Measurements from ENCODE around the gene CABP7. TPM values are rescaled to one million over a fixed set of nuclear protein-coding genes. Genes with fewer than 3 reads are reported as not detected.

The CABP7 gene
- under 1 TPM in 1 of 2 donors, not detected in 1; 0.14 TPM for total RNA-seq

GRCh38 chr22:29719899-29720645 lies at the start of gene CABP7:
Gene CABP7 (plus strand): TSS chr22:29720003. CDS start chr22:29720425, 422 bp downstream.
- Histone ChIP-seq H3K36me3 (no peaks in the 10 kb centered on the region), H3K4me3 (no peak within 1 kb of the TSS), H3K27ac (no peak within 1 kb of the TSS), H3K4me1 (ENCODE audit: control insufficient read depth in 1 of 2, low read depth in 2 of 2) (peaks cover 0 to 8% of the 10 kb centered on the region in 2 donors), H3K27me3 (replicated peaks; ENCODE audit: insufficient read depth) (peaks cover 8% of the 10 kb centered on the region), H3K9me3 (no peaks in the 10 kb centered on the region)
- TF ChIP-seq, protein P1, sequence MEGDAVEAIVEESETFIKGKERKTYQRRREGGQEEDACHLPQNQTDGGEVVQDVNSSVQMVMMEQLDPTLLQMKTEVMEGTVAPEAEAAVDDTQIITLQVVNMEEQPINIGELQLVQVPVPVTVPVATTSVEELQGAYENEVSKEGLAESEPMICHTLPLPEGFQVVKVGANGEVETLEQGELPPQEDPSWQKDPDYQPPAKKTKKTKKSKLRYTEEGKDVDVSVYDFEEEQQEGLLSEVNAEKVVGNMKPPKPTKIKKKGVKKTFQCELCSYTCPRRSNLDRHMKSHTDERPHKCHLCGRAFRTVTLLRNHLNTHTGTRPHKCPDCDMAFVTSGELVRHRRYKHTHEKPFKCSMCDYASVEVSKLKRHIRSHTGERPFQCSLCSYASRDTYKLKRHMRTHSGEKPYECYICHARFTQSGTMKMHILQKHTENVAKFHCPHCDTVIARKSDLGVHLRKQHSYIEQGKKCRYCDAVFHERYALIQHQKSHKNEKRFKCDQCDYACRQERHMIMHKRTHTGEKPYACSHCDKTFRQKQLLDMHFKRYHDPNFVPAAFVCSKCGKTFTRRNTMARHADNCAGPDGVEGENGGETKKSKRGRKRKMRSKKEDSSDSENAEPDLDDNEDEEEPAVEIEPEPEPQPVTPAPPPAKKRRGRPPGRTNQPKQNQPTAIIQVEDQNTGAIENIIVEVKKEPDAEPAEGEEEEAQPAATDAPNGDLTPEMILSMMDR (IDR thresholded peaks at IDR 0.05) = no peak
- DNase-seq (ENCODE audit: low spot score) (no peak), ATAC-seq (ENCODE audit: insufficient number of reproducible peaks, low FRiP score, low read depth) (no peak)

- DNase-seq (ENCODE audit: low spot score) = no peak
Measured at GRCh38 chr22:29670626-29671025, 49.2 kb upstream of the CABP7 start.

GRCh38 chr22:29673361-29674066 lies 46.3 kb upstream of the CABP7 start:
- Histone ChIP-seq H3K4me3 (no peak overlapping the region), H3K27ac (no peak overlapping the region), H3K9me3 (no peaks in the 10 kb centered on the region), H3K36me3 (peaks cover 52% of the 10 kb centered on the region), H3K27me3 (replicated peaks; ENCODE audit: insufficient read depth) (no peaks in the 10 kb centered on the region), H3K4me1 (ENCODE audit: control insufficient read depth in 1 of 2, low read depth in 2 of 2) (no peaks in the 10 kb centered on the region)
- TF ChIP-seq, protein P1 (IDR thresholded peaks at IDR 0.05) = no peak
- DNase-seq (ENCODE audit: low spot score) = no peak
- no peak for ATAC-seq (ENCODE audit: insufficient number of reproducible peaks, low FRiP score, low read depth)

More at GRCh38 chr22:29670626-29671025, 49.2 kb upstream of the CABP7 start:
- Histone ChIP-seq H3K4me1 (ENCODE audit: control insufficient read depth in 1 of 2, low read depth in 2 of 2) (no peaks in the 10 kb centered on the region), H3K9me3 (no peaks in the 10 kb centered on the region), H3K27me3 (replicated peaks; ENCODE audit: insufficient read depth) (no peaks in the 10 kb centered on the region), H3K4me3 (no peak overlapping the region), H3K36me3 (peaks cover 47% of the 10 kb centered on the region), H3K27ac (no peak overlapping the region)
- no peak for ATAC-seq (ENCODE audit: insufficient number of reproducible peaks, low FRiP score, low read depth)
- TF ChIP-seq, protein P1 (IDR thresholded peaks at IDR 0.05) = no peak

DNA sequence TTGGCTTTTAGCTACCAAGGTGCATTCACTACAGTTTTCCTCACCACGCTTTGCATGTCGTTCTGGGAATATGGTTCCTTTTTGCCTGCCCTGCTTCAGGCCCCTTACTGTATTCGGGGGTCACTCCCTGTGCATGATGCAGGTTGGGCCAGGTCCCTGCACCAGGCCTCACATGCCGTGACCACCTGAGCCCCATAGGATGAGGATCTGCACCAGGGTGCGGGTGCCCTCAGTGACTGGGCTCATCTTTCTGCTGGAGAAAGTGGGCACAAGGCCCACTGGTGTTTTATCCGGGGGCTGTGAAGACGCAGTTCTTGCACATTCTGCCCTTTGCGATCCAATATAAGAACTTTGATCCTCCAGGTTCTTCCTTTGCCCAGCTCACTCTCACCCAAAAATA lies 45.7 kb upstream of the CABP7 start:
- Histone ChIP-seq H3K4me3 (no peak overlapping the region), H3K27ac (no peak overlapping the region), H3K36me3 (peaks cover 52% of the 10 kb centered on the region), H3K9me3 (no peaks in the 10 kb centered on the region), H3K4me1 (ENCODE audit: control insufficient read depth in 1 of 2, low read depth in 2 of 2) (no peaks in the 10 kb centered on the region), H3K27me3 (replicated peaks; ENCODE audit: insufficient read depth) (no peaks in the 10 kb centered on the region)
- TF ChIP-seq, protein P1 (IDR thresholded peaks at IDR 0.05) = no peak
- no peak for ATAC-seq (ENCODE audit: insufficient number of reproducible peaks, low FRiP score, low read depth)
- no peak for DNase-seq (ENCODE audit: low spot score)

DNA sequence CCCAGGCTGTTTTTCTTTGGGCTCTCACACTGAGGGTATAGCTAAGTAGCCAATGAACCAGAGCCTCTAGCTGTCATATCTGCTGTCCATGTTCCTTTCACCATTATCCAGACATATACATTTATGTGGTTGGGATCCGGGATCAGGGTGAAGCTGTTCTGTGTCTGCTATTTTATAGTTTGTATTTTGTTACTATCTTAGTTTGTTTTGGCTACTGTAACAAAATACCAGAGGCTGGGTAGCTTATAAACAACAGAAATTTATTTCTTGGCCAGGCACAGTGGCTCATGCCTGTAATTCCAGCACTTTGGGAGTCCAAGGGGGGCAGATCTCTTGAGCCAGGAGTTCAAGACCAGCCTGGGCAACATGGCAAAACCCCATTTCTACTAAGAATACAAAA lies 40.5 kb upstream of the CABP7 start:
- Histone ChIP-seq H3K4me3 (no peak overlapping the region), H3K27ac (no peak overlapping the region), H3K9me3 (no peaks in the 10 kb centered on the region), H3K4me1 (ENCODE audit: control insufficient read depth in 1 of 2, low read depth in 2 of 2) (no peaks in the 10 kb centered on the region), H3K27me3 (replicated peaks; ENCODE audit: insufficient read depth) (no peaks in the 10 kb centered on the region), H3K36me3 (peaks cover 55% of the 10 kb centered on the region)
- ATAC-seq (ENCODE audit: insufficient number of reproducible peaks, low FRiP score, low read depth) (no peak), DNase-seq (ENCODE audit: low spot score) (no peak)
- TF ChIP-seq, protein P1 (IDR thresholded peaks at IDR 0.05) = no peak

All from thoracic aorta (tissue), 2 donors.